ENCODE results near the gene EML1.

Gene EML1

GRCh38 chr14:99788713-99789112 lies 4.5 kb upstream of the EML1 start:
- TF ChIP-seq CTCF (IDR thresholded peaks at IDR 0.05; ENCODE audit: low read depth, low read length): no peak
- no peak for TF ChIP-seq MYC (IDR thresholded peaks at IDR 0.05; ENCODE audit: low read depth, low read length)
- no peak for TF ChIP-seq POLR2A (IDR thresholded peaks at IDR 0.05; ENCODE audit: extremely low read depth, insufficient read length)
- no peak for TF ChIP-seq MAX (IDR thresholded peaks at IDR 0.05; ENCODE audit: low read depth, low read length)
- H3K4me3 ChIP-seq (ENCODE audit: low read depth, low read length): no peak overlapping the region
- no peak for DNase-seq (ENCODE audit: low read depth)

GRCh38 chr14:99789581-99789980 lies 3.6 kb upstream of the EML1 start:
- H3K4me3 ChIP-seq (ENCODE audit: low read depth, low read length): no peak overlapping the region
- no peak for DNase-seq (ENCODE audit: low read depth)
- no peak for TF ChIP-seq MAX (IDR thresholded peaks at IDR 0.05; ENCODE audit: low read depth, low read length)
- no peak for TF ChIP-seq CTCF (IDR thresholded peaks at IDR 0.05; ENCODE audit: low read depth, low read length)
- TF ChIP-seq MYC (IDR thresholded peaks at IDR 0.05; ENCODE audit: low read depth, low read length): no peak
- no peak for TF ChIP-seq POLR2A (IDR thresholded peaks at IDR 0.05; ENCODE audit: extremely low read depth, insufficient read length)

- DNase-seq (ENCODE audit: low read depth): no peak
- no peak overlapping the region for H3K4me3 ChIP-seq (ENCODE audit: low read depth, low read length)
- TF ChIP-seq CTCF (IDR thresholded peaks at IDR 0.05; ENCODE audit: low read depth, low read length) (no peak), POLR2A (IDR thresholded peaks at IDR 0.05; ENCODE audit: extremely low read depth, insufficient read length) (no peak), MYC (IDR thresholded peaks at IDR 0.05; ENCODE audit: low read depth, low read length) (no peak), MAX (IDR thresholded peaks at IDR 0.05; ENCODE audit: low read depth, low read length) (no peak)
Measured at GRCh38 chr14:99790201-99790977, 2.8 kb upstream of the EML1 start.

GRCh38 chr14:99790978-99791376 lies 2.2 kb upstream of the EML1 start:
- no peak for TF ChIP-seq CTCF (IDR thresholded peaks at IDR 0.05; ENCODE audit: low read depth, low read length)
- no peak for TF ChIP-seq MYC (IDR thresholded peaks at IDR 0.05; ENCODE audit: low read depth, low read length)
- TF ChIP-seq POLR2A (IDR thresholded peaks at IDR 0.05; ENCODE audit: extremely low read depth, insufficient read length): no peak
- no peak for TF ChIP-seq MAX (IDR thresholded peaks at IDR 0.05; ENCODE audit: low read depth, low read length)
- DNase-seq (ENCODE audit: low read depth): no peak
- no peak overlapping the region for H3K4me3 ChIP-seq (ENCODE audit: low read depth, low read length)

GRCh38 chr14:99791476-99792209 lies 1.6 kb upstream of the EML1 start:
- no peak overlapping the region for H3K4me3 ChIP-seq (ENCODE audit: low read depth, low read length)
- DNase-seq (ENCODE audit: low read depth): no peak
- TF ChIP-seq MYC (IDR thresholded peaks at IDR 0.05; ENCODE audit: low read depth, low read length): no peak
- TF ChIP-seq MAX (IDR thresholded peaks at IDR 0.05; ENCODE audit: low read depth, low read length): no peak
- TF ChIP-seq POLR2A (IDR thresholded peaks at IDR 0.05; ENCODE audit: extremely low read depth, insufficient read length): no peak
- no peak for TF ChIP-seq CTCF (IDR thresholded peaks at IDR 0.05; ENCODE audit: low read depth, low read length)

Data from NB4 (cell line).